Activated T-cell treated with anti-CD3 and anti-CD28 coated beads, Interleukin-2, amount 50 U/mL, for 72 hours (primary cell): ENCODE results near the gene RNF31. TPM values are rescaled to one million over a fixed set of nuclear protein-coding genes. Genes with fewer than 3 reads are reported as not detected.
A peak's percentile ranks its signal among the peaks of the same experiment; 100 is the strongest.

Experiments used
- ATAC-seq, 2 donors: fragments of 150-1000 bp; cut with Tn5 transposase; replicated peaks in 1 of 2; 2 replicates each; pipeline ENCODE4 v1.10.0; 2021; ENCODE audit warnings: moderate library complexity in 2 of 2, mild to moderate bottlenecking in 1 of 2
- DNase-seq, 2 donors: peaks; one replicate each; pipeline ENCODE4 v3.0.0; 2021 to 2022; ENCODE audit warnings: mixed read lengths in 1 of 2
- H3K27ac Mint-ChIP-seq: one replicate; pipeline ENCODE4 v1.8.0; 2022; ENCODE audit warnings: mild to moderate bottlenecking, moderate library complexity, mixed read lengths
- H3K27me3 Mint-ChIP-seq: one replicate; pipeline ENCODE4 v1.8.0; 2022; ENCODE audit warnings: low read depth, mixed read lengths
- H3K36me3 Mint-ChIP-seq, 2 donors: one replicate each; pipeline ENCODE4 v1.8.0; 2022; ENCODE audit warnings: mixed read lengths in 2 of 2, mild to moderate bottlenecking in 1 of 2; ENCODE audit not compliant: insufficient read depth in 2 of 2
- H3K4me1 Mint-ChIP-seq: one replicate; pipeline ENCODE4 v1.8.0; 2022; ENCODE audit warnings: low read depth, mixed read lengths
- H3K4me3 Mint-ChIP-seq, 2 donors: one replicate each; pipeline ENCODE4 v1.8.0; 2022; ENCODE audit warnings: mild to moderate bottlenecking in 2 of 2, mixed read lengths in 2 of 2, moderate library complexity in 2 of 2
- H3K9me3 Mint-ChIP-seq, 2 donors: one replicate each; pipeline ENCODE4 v1.8.0; 2022; ENCODE audit warnings: mixed read lengths in 2 of 2
- total RNA-seq, 2 donors: library from RNA; stranded (reverse); gene quantifications; one replicate each; pipeline ENCODE4 v1.2.3, GENCODE V29; 2022

The RNF31 gene
- total RNA-seq, 2 donors from 2014 or later: 88.7 to 90.6 TPM

DNA sequence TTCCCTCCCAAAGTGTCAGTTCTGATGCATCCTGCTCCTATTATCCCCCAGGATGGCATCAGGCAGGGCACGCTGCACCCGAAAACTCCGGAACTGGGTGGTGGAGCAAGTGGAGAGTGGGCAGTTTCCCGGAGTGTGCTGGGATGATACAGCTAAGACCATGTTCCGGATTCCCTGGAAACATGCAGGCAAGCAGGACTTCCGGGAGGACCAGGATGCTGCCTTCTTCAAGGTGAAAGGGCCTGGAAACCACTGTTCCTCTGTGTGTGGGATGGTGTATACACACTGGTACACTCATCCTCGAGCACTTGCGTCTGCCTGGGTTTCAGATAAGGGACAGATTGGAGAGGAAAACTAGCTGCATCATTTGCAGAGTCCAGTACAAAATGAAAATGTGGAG, 14.8 kb downstream of the RNF31 start:
- DNase-seq (peak in 1 of 2 donors; percentile 33), ATAC-seq (peak in 1 of 2 donors; percentile 14)
- no peaks in the 10 kb centered on the region for H3K27me3 Mint-ChIP-seq
- no peaks in the 10 kb centered on the region for H3K9me3 Mint-ChIP-seq
- H3K4me3 Mint-ChIP-seq: peak overlapping the region; percentile 83 to 86
- H3K36me3 Mint-ChIP-seq: peaks cover 23 to 49% of the 10 kb centered on the region in 2 donors
- peaks cover 65% of the 10 kb centered on the region for H3K4me1 Mint-ChIP-seq
- H3K27ac Mint-ChIP-seq: peak overlapping the region; percentile 97

DNA sequence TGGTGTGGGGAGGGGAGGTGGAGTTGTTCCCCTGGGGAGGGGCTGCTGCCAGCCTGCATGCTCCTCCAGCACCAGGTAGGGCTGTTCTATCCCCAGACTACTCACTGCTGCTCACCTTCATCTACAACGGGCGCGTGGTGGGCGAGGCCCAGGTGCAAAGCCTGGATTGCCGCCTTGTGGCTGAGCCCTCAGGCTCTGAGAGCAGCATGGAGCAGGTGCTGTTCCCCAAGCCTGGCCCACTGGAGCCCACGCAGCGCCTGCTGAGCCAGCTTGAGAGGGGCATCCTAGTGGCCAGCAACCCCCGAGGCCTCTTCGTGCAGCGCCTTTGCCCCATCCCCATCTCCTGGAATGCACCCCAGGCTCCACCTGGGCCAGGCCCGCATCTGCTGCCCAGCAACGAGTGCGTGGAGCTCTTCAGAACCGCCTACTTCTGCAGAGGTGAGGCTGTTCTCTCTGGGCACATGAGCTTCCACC, 17.3 kb downstream of the RNF31 start:
- Mint-ChIP-seq H3K4me3 (no peak overlapping the region), H3K9me3 (no peaks in the 10 kb centered on the region), H3K27ac (peak overlapping the region; percentile 21), H3K27me3 (no peaks in the 10 kb centered on the region), H3K4me1 (peaks cover 72% of the 10 kb centered on the region), H3K36me3 (peaks cover 31 to 58% of the 10 kb centered on the region in 2 donors)
- DNase-seq (no peak), ATAC-seq (no peak)

DNA sequence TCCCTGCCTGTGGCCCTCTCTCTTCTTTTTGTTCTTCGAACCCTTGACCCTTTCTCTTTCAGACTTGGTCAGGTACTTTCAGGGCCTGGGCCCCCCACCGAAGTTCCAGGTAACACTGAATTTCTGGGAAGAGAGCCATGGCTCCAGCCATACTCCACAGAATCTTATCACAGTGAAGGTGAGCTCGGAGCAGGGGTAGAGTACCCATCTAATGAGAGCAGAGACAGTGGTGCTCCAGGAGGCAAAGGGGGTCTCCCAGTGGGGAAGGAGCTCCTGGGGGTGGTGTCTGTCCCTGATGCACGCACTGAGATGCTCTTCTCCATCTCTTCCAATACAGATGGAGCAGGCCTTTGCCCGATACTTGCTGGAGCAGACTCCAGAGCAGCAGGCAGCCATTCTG, 18.5 kb downstream of the RNF31 start:
- Mint-ChIP-seq H3K4me1 (peaks cover 75% of the 10 kb centered on the region), H3K27me3 (no peaks in the 10 kb centered on the region)
- DNase-seq: no peak

GRCh38 chr14:24167469-24168114, 20.3 kb downstream of the RNF31 start:
- H3K4me1 Mint-ChIP-seq: peaks cover 73% of the 10 kb centered on the region
- ATAC-seq: no peak
- no peaks in the 10 kb centered on the region for H3K27me3 Mint-ChIP-seq
- H3K9me3 Mint-ChIP-seq: no peaks in the 10 kb centered on the region
- peaks cover 24 to 54% of the 10 kb centered on the region in 2 donors for H3K36me3 Mint-ChIP-seq
- DNase-seq: no peak
- H3K4me3 Mint-ChIP-seq: no peak overlapping the region
- peak overlapping the region; percentile 36 for H3K27ac Mint-ChIP-seq

More for the DNA sequence above, 18.5 kb downstream of the RNF31 start:
- no peak overlapping the region for H3K4me3 Mint-ChIP-seq
- peaks cover 32 to 63% of the 10 kb centered on the region in 2 donors for H3K36me3 Mint-ChIP-seq
- H3K9me3 Mint-ChIP-seq: no peaks in the 10 kb centered on the region
- no peak overlapping the region for H3K27ac Mint-ChIP-seq
- no peak for ATAC-seq

DNA sequence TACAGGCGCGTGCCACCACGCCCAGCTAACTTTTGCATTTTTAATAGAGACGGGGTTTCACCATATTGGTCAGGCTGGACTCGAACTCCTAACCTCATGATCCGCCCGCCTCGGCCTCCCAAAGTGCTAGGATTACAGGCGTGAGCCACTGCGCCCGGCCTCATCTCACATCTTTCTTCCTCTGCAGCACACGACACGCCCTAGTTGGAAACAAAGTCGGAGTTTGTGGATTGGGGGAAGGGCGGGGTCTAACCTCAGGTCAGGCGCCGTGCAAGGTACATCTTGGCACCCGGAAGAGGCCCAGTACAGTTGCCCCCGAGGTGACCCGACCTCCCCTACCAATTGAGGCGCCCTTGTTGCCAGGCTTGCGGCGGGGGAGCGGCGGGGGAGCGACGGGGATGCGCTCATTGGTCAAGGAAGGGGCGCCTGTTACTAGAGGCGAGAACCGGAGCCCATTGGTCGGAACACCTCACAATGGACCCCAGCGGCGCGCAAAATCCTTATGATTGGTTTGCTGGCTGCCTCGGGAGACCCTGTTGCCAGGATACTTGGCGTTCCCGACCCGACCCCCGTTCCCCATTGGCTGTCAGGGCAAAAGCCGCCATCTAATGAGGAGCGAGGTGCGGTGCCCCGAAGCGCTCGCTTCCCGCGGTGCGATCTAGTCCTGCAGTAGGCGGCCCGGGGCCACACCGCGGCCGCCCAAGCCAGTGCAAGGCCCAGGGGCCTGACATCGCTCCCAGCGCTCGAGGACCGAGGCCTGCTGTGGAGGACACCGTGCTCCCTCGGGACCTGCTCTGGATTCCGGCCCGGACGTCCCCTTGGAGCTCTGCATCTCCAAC, 24.3 kb downstream of the RNF31 start, which contains the start of gene REC8:
Gene REC8 (plus strand): TSS at position 659 of the 839 bp plus-strand sequence. CDS start 473 bp downstream, outside the sequence.
- DNase-seq (peak; percentile 71 to 77), ATAC-seq (peak; percentile 78 to 79)
- Mint-ChIP-seq H3K4me3 (peak within 1 kb of the TSS; percentile 82 to 91), H3K4me1 (peaks cover 37% of the 10 kb centered on the region), H3K27me3 (no peaks in the 10 kb centered on the region), H3K36me3 (peaks cover 9 to 19% of the 10 kb centered on the region in 2 donors), H3K9me3 (no peaks in the 10 kb centered on the region), H3K27ac (peak within 1 kb of the TSS; percentile 91)

GRCh38 chr14:24172261-24172860, 25.1 kb downstream of the RNF31 start:
- peaks cover 30% of the 10 kb centered on the region for H3K4me1 Mint-ChIP-seq
- H3K4me3 Mint-ChIP-seq: peak overlapping the region; percentile 82 to 91
- ATAC-seq (no peak), DNase-seq (no peak)
- no peaks in the 10 kb centered on the region for H3K9me3 Mint-ChIP-seq
- no peaks in the 10 kb centered on the region for H3K27me3 Mint-ChIP-seq
- no peak overlapping the region for H3K27ac Mint-ChIP-seq
- peaks cover 8 to 14% of the 10 kb centered on the region in 2 donors for H3K36me3 Mint-ChIP-seq

DNA sequence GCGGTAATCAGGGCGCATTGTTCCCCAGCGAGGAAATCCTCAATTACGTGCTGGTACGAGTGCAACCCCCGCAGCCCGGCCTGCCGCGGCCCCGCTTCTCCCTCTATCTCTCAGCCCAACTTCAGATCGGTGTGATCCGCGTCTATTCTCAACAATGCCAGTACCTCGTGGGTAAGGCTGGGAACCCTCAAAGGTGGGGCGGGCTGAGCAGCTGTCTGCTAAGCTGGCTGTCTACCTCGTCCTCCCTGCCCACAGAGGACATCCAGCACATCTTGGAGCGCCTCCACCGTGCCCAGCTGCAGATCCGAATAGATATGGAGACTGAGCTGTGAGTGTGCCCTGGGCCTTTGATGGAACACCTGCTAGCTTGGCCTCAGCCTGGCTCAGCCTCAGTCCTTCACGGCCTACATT, 25.6 kb downstream of the RNF31 start:
- DNase-seq (no peak), ATAC-seq (no peak)
- Mint-ChIP-seq H3K36me3 (peaks cover 7 to 11% of the 10 kb centered on the region in 2 donors), H3K27me3 (no peaks in the 10 kb centered on the region), H3K27ac (peak overlapping the region; percentile 91), H3K9me3 (no peaks in the 10 kb centered on the region), H3K4me1 (peaks cover 25% of the 10 kb centered on the region), H3K4me3 (peak overlapping the region; percentile 63 to 91)

DNA sequence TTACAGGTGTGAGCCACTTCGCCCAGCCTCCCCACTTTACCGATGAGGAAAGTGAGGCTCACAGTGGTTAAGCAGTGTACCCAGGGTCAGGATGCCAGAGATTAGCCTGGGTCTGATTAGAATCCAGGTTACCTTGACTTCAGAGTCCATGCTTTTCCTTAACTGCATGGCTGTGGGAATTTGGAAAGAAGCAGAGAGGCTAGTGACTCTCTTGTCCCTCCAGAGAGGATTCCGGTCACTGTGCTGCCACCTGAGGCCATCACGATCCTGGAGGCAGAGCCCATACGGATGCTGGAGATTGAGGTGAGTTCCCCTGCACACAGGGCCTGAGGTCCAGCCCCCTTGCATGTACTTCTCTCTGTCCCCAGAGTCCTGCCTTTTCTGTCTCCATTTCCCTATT, 29.3 kb downstream of the RNF31 start:
- no peak for DNase-seq
- H3K27ac Mint-ChIP-seq: peak overlapping the region; percentile 49
- no peak for ATAC-seq
- H3K36me3 Mint-ChIP-seq: peaks cover 0 to 4% of the 10 kb centered on the region in 2 donors
- H3K27me3 Mint-ChIP-seq: no peaks in the 10 kb centered on the region
- H3K9me3 Mint-ChIP-seq: no peaks in the 10 kb centered on the region
- peaks cover 6% of the 10 kb centered on the region for H3K4me1 Mint-ChIP-seq
- H3K4me3 Mint-ChIP-seq: no peak overlapping the region

- Mint-ChIP-seq H3K9me3 (no peaks in the 10 kb centered on the region), H3K4me1 (no peaks in the 10 kb centered on the region), H3K4me3 (no peak overlapping the region), H3K27ac (peak overlapping the region; percentile 49), H3K36me3 (peaks cover 0 to 4% of the 10 kb centered on the region in 2 donors), H3K27me3 (no peaks in the 10 kb centered on the region)
- ATAC-seq: no peak
- DNase-seq: no peak
Observed at GRCh38 chr14:24177041-24177825, 29.9 kb downstream of the RNF31 start.

GRCh38 chr14:24177891-24178290, 30.6 kb downstream of the RNF31 start:
- Mint-ChIP-seq H3K4me1 (no peaks in the 10 kb centered on the region), H3K27ac (no peak overlapping the region), H3K9me3 (no peaks in the 10 kb centered on the region), H3K36me3 (peaks cover 1 to 4% of the 10 kb centered on the region in 2 donors), H3K4me3 (no peak overlapping the region), H3K27me3 (no peaks in the 10 kb centered on the region)
- no peak for DNase-seq
- no peak for ATAC-seq

- H3K36me3 Mint-ChIP-seq: peaks cover 1 to 4% of the 10 kb centered on the region in 2 donors
- no peak for DNase-seq
- H3K9me3 Mint-ChIP-seq: no peaks in the 10 kb centered on the region
- H3K4me1 Mint-ChIP-seq: no peaks in the 10 kb centered on the region
- no peaks in the 10 kb centered on the region for H3K27me3 Mint-ChIP-seq
- no peak overlapping the region for H3K27ac Mint-ChIP-seq
- no peak for ATAC-seq
- no peak overlapping the region for H3K4me3 Mint-ChIP-seq
Observed at GRCh38 chr14:24178399-24179178, 31.3 kb downstream of the RNF31 start.
